HepG2 (cell line): ENCODE results near the gene MYH16. TPM values are rescaled to one million over a fixed set of nuclear protein-coding genes. Genes with fewer than 3 reads are reported as not detected.

Source experiments
- ATAC-seq: fragments of 200-7000 bp; cut with Tn5 transposase; 3 replicates; pipeline ENCODE4 v1.9.1; 2020; ENCODE audit warnings: mild to moderate bottlenecking, moderate library complexity
- BruUV-seq: library from RNA; stranded (reverse); fragments of 400-500 nt; replicated peaks from 2 replicates; lab custom pipeline; 2021; lab: Mats Ljungman, UMichigan
- CTCF ChIA-PET: fragments of 300-600 bp; formaldehyde crosslinking; extraction: SDS; loops from one replicate; lab custom pipeline; 2021; ENCODE audit warnings: low total read pairs, inconsistent platforms, low intra/inter-chr PET ratio; lab: Yijun Ruan, JAX
- POLR2A ChIA-PET: fragments of 350-600 bp; sonication (Branson Sonifier 250); formaldehyde crosslinking; loops from one replicate; lab custom pipeline; 2020; ENCODE audit warnings: antibody characterized with exemption, inconsistent platforms; lab: Yijun Ruan, JAX
- DNase-seq: peaks from one replicate; pipeline ENCODE4 v3.0.0-alpha.2; 2015; ENCODE audit warnings: low spot score
- FAIRE-seq: peaks from 3 replicates; lab custom pipeline; 2011; peaks lifted over from hg19 to GRCh38; lab: Jason Lieb, UNC
- H2AFZ ChIP-seq: one replicate; pipeline ENCODE4 v1.6.1; 2011; ENCODE audit warnings: low read length, inconsistent platforms
- H3K27ac ChIP-seq: fragments of 300-600 bp; 3 replicates; pipeline ENCODE4 v1.8.0; 2011; ENCODE audit warnings: mixed run types, mild to moderate bottlenecking, mixed read lengths, low read length, inconsistent platforms; ENCODE audit not compliant: insufficient read depth; ENCODE audit errors: extremely low read length
- H3K27me3 ChIP-seq, 2 experiments: fragments of 200-600 bp in 1 of 2; 2 replicates in 1 of 2; 3 replicates in 1 of 2; pipeline versions ENCODE4 v1.6.0 to v1.8.0; 2011; ENCODE audit warnings: low read length in 2 of 2, mild to moderate bottlenecking in 2 of 2, moderate library complexity in 2 of 2, inconsistent platforms in 1 of 2; ENCODE audit not compliant: insufficient read depth in 2 of 2, control insufficient read depth in 1 of 2
- H3K36me3 ChIP-seq, 2 experiments: fragments of 200-600 bp in 1 of 2; replicated peaks in 1 of 2; 2 replicates in 1 of 2; 3 replicates in 1 of 2; pipeline versions ENCODE4 v1.5.1 to v1.8.0; 2011; ENCODE audit warnings: low read length in 2 of 2, inconsistent platforms in 1 of 2; ENCODE audit not compliant: insufficient read depth in 2 of 2, control insufficient read depth in 1 of 2
- H3K4me1 ChIP-seq: 2 replicates; pipeline ENCODE4 v1.5.1; 2012; ENCODE audit warnings: low read length, inconsistent platforms; ENCODE audit not compliant: insufficient read depth
- H3K4me2 ChIP-seq: 2 replicates; pipeline ENCODE4 v1.6.0; 2011; ENCODE audit warnings: low read depth, low read length, inconsistent platforms
- H3K4me3 ChIP-seq, 3 experiments: fragments of 200-600 bp in 1 of 3; sonication (generic), shearing (Covaris generic) in 1 of 3; replicated peaks in 1 of 3; 2 replicates each; pipeline ENCODE4 v1.5.1; 2011 to 2016; ENCODE audit warnings: low read length in 3 of 3, inconsistent platforms in 2 of 3, low read depth in 2 of 3, mild to moderate bottlenecking in 2 of 3, control low read depth in 1 of 3, mixed read lengths in 1 of 3; ENCODE audit not compliant: insufficient read depth in 1 of 3
- H3K79me2 ChIP-seq: one replicate; pipeline ENCODE4 v1.6.1; 2011; ENCODE audit warnings: low read length, inconsistent platforms; ENCODE audit not compliant: insufficient read depth
- H3K9ac ChIP-seq: 2 replicates; pipeline ENCODE4 v1.6.0; 2011; ENCODE audit warnings: mild to moderate bottlenecking, low read depth, low read length, inconsistent platforms; ENCODE audit not compliant: insufficient read depth
- H3K9me3 ChIP-seq: 2 replicates; pipeline ENCODE4 v1.5.1; 2012; ENCODE audit warnings: mild to moderate bottlenecking, low read length
- H4K20me1 ChIP-seq: 2 replicates; pipeline ENCODE4 v1.6.0; 2011; ENCODE audit warnings: inconsistent platforms, mild to moderate bottlenecking, low read length, moderate library complexity; ENCODE audit not compliant: insufficient read depth
- CENPBD1 ChIP-seq: sonication (generic); formaldehyde crosslinking; IDR thresholded peaks from 2 replicates; pipeline ENCODE4 v1.8.0; 2022; ENCODE audit warnings: missing genetic modification reagents, low read depth, mild to moderate bottlenecking, borderline replicate concordance
- CHD2 ChIP-seq: IDR thresholded peaks from 2 replicates; pipeline ENCODE4 v1.6.1; 2011; ENCODE audit warnings: low read depth, low read length, improper control_type of control experiment
- HNRNPUL1 ChIP-seq: fragments of 200-400 bp; formaldehyde crosslinking; IDR thresholded peaks from 2 replicates; pipeline ENCODE4 v1.6.1; 2017; ENCODE audit warnings: low read depth, mild to moderate bottlenecking, low read length, moderate library complexity
- KDM5A ChIP-seq: fragments of 200-600 bp; sonication (generic); IDR thresholded peaks from 2 replicates; pipeline ENCODE4 v1.7.0; 2018; ENCODE audit warnings: antibody characterized with exemption, mild to moderate bottlenecking, low read length, borderline replicate concordance
- MTA1 ChIP-seq: sonication (generic); formaldehyde crosslinking; IDR thresholded peaks from 2 replicates; pipeline ENCODE4 v1.4.0; 2020; ENCODE audit warnings: missing genetic modification reagents, mild to moderate bottlenecking, borderline replicate concordance
- NFIC ChIP-seq: IDR thresholded peaks from 2 replicates; pipeline ENCODE4 v1.6.1; 2012; ENCODE audit warnings: mild to moderate bottlenecking, low read length, inconsistent platforms
- NONO ChIP-seq, 2 experiments: fragments of 450-650 bp in 1 of 2; sonication (generic) in 1 of 2; formaldehyde crosslinking in 1 of 2; IDR thresholded peaks in 1 of 2; conservative IDR thresholded peaks in 1 of 2; 2 replicates each; pipeline versions ENCODE4 v1.6.1 to v1.8.0; 2017 to 2022; ENCODE audit warnings: mild to moderate bottlenecking in 1 of 2, missing genetic modification reagents in 1 of 2, moderate library complexity in 1 of 2
- PBX3 ChIP-seq: sonication (generic); formaldehyde crosslinking; IDR thresholded peaks from 2 replicates; pipeline ENCODE4 v1.8.1; 2023; ENCODE audit warnings: missing genetic modification reagents, inconsistent platforms, borderline replicate concordance
- RAD21 ChIP-seq: fragments of 450-650 bp; formaldehyde crosslinking; IDR thresholded peaks from 2 replicates; pipeline ENCODE4 v1.5.0; 2020; ENCODE audit warnings: mild to moderate bottlenecking
- ZNF17 ChIP-seq: sonication (generic); formaldehyde crosslinking; IDR thresholded peaks from 2 replicates; pipeline ENCODE4 v1.5.0; 2020; ENCODE audit warnings: mild to moderate bottlenecking, missing genetic modification reagents
- ZNF446 ChIP-seq: sonication (generic); formaldehyde crosslinking; IDR thresholded peaks from 2 replicates; pipeline ENCODE4 v1.5.0; 2020; ENCODE audit warnings: mild to moderate bottlenecking, missing genetic modification reagents
- ZNF672 ChIP-seq: sonication (generic); formaldehyde crosslinking; IDR thresholded peaks from 2 replicates; pipeline ENCODE4 v1.8.1; 2022; ENCODE audit warnings: missing genetic modification reagents
- WGBS: methylation state at CpG from one replicate; pipeline ENCODE4 v1.1.6; 2017; ENCODE audit warnings: low lambda C conversion rate; 5-methylcytosine and 5-hydroxymethylcytosine counted together
- in situ Hi-C: cut with HindIII; loops from 2 replicates; pipeline ENCODE4 v1.10.0; 2017; ENCODE audit warnings: low pct_unique_long_range_greater_than_20kb; ENCODE audit not compliant: extremely low pct_ligation_motif_present
- intact Hi-C: fragments of 100-400 bp; cut with micrococcal nuclease; formaldehyde crosslinking; loops from one replicate; pipeline ENCODE4 v1.10.0; 2022; ENCODE audit not compliant: unreplicated experiment
- polyA plus RNA-seq, 8 experiments: library from polyadenylated mRNA; depleted of rRNA in 3 of 8; stranded (reverse) in 7 of 8; unstranded in 1 of 8; fragments of >200 nt; fragmentation: Illumina TruSeq in 4 of 8; extraction: Trizol in 4 of 8; gene quantifications; 2 replicates each; pipeline versions ENCODE4 v1.2.1 to v1.2.3, GENCODE V29; 2011 to 2016; ENCODE audit warnings: low read depth in 4 of 8, missing spikeins in 1 of 8, mixed read lengths in 1 of 8; ENCODE audit not compliant: insufficient read depth in 1 of 8
- total RNA-seq, 5 experiments: library from RNA; depleted of rRNA; stranded (reverse); fragments of >200 nt; fragmentation: Illumina TruSeq; extraction: Trizol; gene quantifications; 2 replicates each; pipeline ENCODE4 v1.2.3, GENCODE V29; 2016; ENCODE audit warnings: low read depth in 1 of 5
- TF ChIP-seq, protein P1 (sequence below): sonication (generic); formaldehyde crosslinking; IDR thresholded peaks from 2 replicates; pipeline ENCODE4 v1.9.0; 2022; ENCODE audit warnings: missing genetic modification reagents, mild to moderate bottlenecking, borderline replicate concordance
- TF ChIP-seq, protein P2 (sequence below): sonication (generic); formaldehyde crosslinking; IDR thresholded peaks from 2 replicates; pipeline ENCODE4 v1.4.0; 2020; ENCODE audit warnings: mild to moderate bottlenecking, missing genetic modification reagents

MYH16 gene
- total and polyA plus RNA-seq, 2 of the 13 experiments (the other 11 are each of a cell fraction or from before 2014, with no cell fraction given) = 0.05 to 0.15 TPM

- TF ChIP-seq, protein P1, sequence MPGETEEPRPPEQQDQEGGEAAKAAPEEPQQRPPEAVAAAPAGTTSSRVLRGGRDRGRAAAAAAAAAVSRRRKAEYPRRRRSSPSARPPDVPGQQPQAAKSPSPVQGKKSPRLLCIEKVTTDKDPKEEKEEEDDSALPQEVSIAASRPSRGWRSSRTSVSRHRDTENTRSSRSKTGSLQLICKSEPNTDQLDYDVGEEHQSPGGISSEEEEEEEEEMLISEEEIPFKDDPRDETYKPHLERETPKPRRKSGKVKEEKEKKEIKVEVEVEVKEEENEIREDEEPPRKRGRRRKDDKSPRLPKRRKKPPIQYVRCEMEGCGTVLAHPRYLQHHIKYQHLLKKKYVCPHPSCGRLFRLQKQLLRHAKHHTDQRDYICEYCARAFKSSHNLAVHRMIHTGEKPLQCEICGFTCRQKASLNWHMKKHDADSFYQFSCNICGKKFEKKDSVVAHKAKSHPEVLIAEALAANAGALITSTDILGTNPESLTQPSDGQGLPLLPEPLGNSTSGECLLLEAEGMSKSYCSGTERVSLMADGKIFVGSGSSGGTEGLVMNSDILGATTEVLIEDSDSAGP (CRISPR knock-in tag) = no peak
- TF ChIP-seq MTA1 (CRISPR knock-in tag) = no peak
These were observed 15.6 kb upstream of the MYH16 start (continued) for GRCh38 chr7:99257065-99257464.

DNA sequence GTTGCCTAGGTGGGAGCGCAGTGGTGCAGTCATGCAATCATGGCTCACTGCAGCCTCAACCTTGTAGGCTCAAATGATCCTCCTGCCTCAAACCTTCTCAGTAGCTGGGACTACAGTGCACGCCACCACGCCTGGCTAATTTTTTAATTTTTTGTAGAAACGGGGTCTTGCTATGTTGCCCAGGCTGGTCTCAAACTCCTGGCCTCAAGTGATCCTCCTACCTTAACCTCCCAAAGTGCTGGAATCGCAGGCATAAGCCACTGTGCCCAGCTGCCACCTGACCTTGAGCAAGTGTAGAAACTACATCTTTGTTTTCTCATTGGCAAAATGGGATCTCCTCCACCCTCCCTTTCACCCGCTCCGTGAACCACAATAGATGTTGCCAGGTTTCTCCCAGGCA, 15.0 kb upstream of the MYH16 start:
- BruUV-seq = no TSS peak
- H3K27me3 ChIP-seq = no peaks in the 10 kb centered on the region; a peak in 1 of 5 replicates
- ChIA-PET CTCF (no interaction called here), POLR2A (no interaction called here)
- DNase-seq = no peak
- H3K4me3 ChIP-seq = no peak overlapping the region
- H3K9me3 ChIP-seq = no peaks in the 10 kb centered on the region
- H3K27ac ChIP-seq = no peak overlapping the region
- H3K9ac ChIP-seq = no peak overlapping the region
- no peak overlapping the region for H2AFZ ChIP-seq
- in situ Hi-C loops = no loop called here
- H3K36me3 ChIP-seq = no peaks in the 10 kb centered on the region
- FAIRE-seq = no peak
- no peak overlapping the region for H3K4me2 ChIP-seq
- H3K79me2 ChIP-seq = no peaks in the 10 kb centered on the region
- intact Hi-C loops = no loop called here
- H3K4me1 ChIP-seq = 0 out of 2 replicates have a peak, but pooled peaks cover 5% of the 10 kb centered on the region
- H4K20me1 ChIP-seq = no peaks in the 10 kb centered on the region
- 59% methylated on average over 7 of the region's 7 CpGs for WGBS
- no peak for ATAC-seq
- TF ChIP-seq RAD21 = no peak
- no peak for TF ChIP-seq HNRNPUL1
- TF ChIP-seq CHD2 = no peak
- no peak for TF ChIP-seq NONO (IDR thresholded peaks at IDR 0.05)
- TF ChIP-seq NONO (CRISPR knock-in tag; conservative IDR thresholded peaks at IDR 0.05) = no peak
- TF ChIP-seq PBX3 (CRISPR knock-in tag) = no peak
- no peak for TF ChIP-seq ZNF17 (CRISPR knock-in tag)
- no peak for TF ChIP-seq NFIC
- TF ChIP-seq CENPBD1 (CRISPR knock-in tag) = no peak
- TF ChIP-seq, protein P2, sequence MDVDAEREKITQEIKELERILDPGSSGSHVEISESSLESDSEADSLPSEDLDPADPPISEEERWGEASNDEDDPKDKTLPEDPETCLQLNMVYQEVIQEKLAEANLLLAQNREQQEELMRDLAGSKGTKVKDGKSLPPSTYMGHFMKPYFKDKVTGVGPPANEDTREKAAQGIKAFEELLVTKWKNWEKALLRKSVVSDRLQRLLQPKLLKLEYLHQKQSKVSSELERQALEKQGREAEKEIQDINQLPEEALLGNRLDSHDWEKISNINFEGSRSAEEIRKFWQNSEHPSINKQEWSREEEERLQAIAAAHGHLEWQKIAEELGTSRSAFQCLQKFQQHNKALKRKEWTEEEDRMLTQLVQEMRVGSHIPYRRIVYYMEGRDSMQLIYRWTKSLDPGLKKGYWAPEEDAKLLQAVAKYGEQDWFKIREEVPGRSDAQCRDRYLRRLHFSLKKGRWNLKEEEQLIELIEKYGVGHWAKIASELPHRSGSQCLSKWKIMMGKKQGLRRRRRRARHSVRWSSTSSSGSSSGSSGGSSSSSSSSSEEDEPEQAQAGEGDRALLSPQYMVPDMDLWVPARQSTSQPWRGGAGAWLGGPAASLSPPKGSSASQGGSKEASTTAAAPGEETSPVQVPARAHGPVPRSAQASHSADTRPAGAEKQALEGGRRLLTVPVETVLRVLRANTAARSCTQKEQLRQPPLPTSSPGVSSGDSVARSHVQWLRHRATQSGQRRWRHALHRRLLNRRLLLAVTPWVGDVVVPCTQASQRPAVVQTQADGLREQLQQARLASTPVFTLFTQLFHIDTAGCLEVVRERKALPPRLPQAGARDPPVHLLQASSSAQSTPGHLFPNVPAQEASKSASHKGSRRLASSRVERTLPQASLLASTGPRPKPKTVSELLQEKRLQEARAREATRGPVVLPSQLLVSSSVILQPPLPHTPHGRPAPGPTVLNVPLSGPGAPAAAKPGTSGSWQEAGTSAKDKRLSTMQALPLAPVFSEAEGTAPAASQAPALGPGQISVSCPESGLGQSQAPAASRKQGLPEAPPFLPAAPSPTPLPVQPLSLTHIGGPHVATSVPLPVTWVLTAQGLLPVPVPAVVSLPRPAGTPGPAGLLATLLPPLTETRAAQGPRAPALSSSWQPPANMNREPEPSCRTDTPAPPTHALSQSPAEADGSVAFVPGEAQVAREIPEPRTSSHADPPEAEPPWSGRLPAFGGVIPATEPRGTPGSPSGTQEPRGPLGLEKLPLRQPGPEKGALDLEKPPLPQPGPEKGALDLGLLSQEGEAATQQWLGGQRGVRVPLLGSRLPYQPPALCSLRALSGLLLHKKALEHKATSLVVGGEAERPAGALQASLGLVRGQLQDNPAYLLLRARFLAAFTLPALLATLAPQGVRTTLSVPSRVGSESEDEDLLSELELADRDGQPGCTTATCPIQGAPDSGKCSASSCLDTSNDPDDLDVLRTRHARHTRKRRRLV (CRISPR knock-in tag) = no peak
- no peak for TF ChIP-seq ZNF446
- TF ChIP-seq KDM5A = no peak
- no peak for TF ChIP-seq ZNF672 (CRISPR knock-in tag)
